Suppressor macrophage treated with lipopolysaccharide for 1 hour (primary cell): Measurements from ENCODE around the gene CASP2.

Experiments used
- DNase-seq, 3 donors: peaks; one replicate each; pipeline ENCODE4 v3.0.0-alpha.2; 2020 to 2022

Gene CASP2

GRCh38 chr7:143341842-143342241, 53.7 kb downstream of the CASP2 start:
- DNase-seq, result no peak

GRCh38 chr7:143343596-143343995, 55.4 kb downstream of the CASP2 start:
- no peak for DNase-seq

GRCh38 chr7:143345428-143345900, 57.3 kb downstream of the CASP2 start:
- DNase-seq, result peak; percentile 43 to 73 (median 59)

- no peak for DNase-seq
Measured at GRCh38 chr7:143346018-143346417, 57.9 kb downstream of the CASP2 start.

GRCh38 chr7:143347950-143348349, 59.8 kb downstream of the CASP2 start:
- peak in 1 of 3 donors; percentile 32 for DNase-seq

GRCh38 chr7:143351060-143351459, 62.9 kb downstream of the CASP2 start:
- no peak for DNase-seq

- DNase-seq, result no peak
Measured at GRCh38 chr7:143351574-143351973, 63.4 kb downstream of the CASP2 start.

GRCh38 chr7:143352531-143353002, 64.4 kb downstream of the CASP2 start:
- peak in 2 of 3 donors; percentile 34 to 37 for DNase-seq

- no peak for DNase-seq
Measured at GRCh38 chr7:143354376-143354775, 66.2 kb downstream of the CASP2 start.

GRCh38 chr7:143354965-143355364, 66.8 kb downstream of the CASP2 start:
- DNase-seq, result no peak

GRCh38 chr7:143355450-143356385, 67.6 kb downstream of the CASP2 start:
- no peak for DNase-seq

GRCh38 chr7:143356414-143357050, 68.4 kb downstream of the CASP2 start:
- DNase-seq, result no peak
